Muscle of arm (tissue), 12 donors: Measurements from ENCODE around the gene HCN2. TPM values are rescaled to one million over a fixed set of nuclear protein-coding genes. Genes with fewer than 3 reads are reported as not detected.
A peak's percentile ranks its signal among the peaks of the same experiment; 100 is the strongest.
"Not testable (repeated sequence)": the region's sequence is repeated elsewhere in the genome, so short reads cannot be mapped to it uniquely, and the experiment has no call there.

ENCODE experiments used
- DNase-seq: peaks from one replicate; pipeline ENCODE4 v3.0.0-alpha.2; 2013
- polyA plus RNA-seq, 12 donors: library from polyadenylated mRNA; unstranded; fragments of 120-200 nt; gene quantifications; one replicate each; pipeline ENCODE4 v1.2.1, GENCODE V29; 2013; ENCODE audit not compliant: insufficient read length in 12 of 12

HCN2 gene
- polyA plus RNA-seq, 12 donors = 0.13 to 0.61 (median 0.31) TPM; not detected in 2

DNA sequence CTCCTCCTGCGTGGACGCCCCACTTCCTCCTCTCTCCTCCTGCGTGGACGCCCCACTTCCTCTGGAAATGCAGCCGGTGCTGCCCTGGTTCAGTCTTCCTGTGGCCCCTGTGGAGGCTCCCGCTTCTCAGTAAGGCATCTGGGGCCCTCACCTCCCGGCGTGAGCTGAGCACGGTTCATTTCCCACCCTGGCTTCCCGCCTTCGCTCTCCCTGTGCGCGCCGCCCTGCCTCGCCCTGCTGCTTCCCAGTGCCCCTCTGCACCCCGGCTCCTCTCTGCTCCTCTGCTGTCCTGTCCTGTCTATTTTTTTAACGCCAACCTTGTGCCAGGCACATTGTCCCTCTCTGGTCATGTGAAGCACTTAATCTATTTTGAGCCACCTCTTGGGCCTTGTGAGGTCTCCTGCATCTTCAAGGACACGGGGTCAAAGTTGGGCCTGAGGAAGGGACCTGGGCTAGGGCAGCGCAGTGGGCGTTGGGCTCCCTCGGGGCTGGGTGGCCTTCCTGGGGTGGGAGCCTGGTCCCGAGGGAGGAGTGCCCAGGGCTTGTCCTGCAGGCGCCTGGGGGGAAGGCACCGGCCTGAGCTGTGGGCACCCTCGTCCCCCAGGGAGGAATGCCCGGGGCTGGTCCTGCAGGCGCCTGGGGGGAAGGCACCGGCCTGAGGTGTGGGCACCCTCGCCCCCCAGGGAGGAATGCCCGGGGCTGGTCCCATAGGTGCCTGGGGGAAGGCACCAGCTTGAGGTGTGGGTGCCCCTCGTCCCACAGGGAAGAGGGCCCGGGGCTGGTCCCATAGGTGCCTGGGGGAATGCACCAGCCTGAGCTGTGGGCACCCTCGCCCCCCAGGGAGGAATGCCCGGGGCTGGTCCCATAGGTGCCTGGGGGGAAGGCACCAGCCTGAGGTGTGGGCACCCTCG is 13.0 kb downstream of the HCN2 start:
- no peak for DNase-seq

DNA sequence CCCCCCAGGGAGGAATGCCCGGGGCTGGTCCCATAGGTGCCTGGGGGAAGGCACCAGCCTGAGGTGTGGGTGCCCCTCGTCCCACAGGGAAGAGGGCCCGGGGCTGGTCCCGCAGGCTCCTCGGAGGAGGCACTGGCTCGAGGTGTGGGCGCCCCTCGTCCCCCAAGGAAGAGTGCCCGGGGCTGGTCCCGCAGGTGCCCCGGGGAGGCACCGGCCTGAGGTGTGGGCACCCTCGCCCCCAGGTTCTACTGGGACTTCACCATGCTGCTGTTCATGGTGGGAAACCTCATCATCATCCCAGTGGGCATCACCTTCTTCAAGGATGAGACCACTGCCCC is 13.6 kb downstream of the HCN2 start:
- DNase-seq = not testable (repeated sequence)

DNA sequence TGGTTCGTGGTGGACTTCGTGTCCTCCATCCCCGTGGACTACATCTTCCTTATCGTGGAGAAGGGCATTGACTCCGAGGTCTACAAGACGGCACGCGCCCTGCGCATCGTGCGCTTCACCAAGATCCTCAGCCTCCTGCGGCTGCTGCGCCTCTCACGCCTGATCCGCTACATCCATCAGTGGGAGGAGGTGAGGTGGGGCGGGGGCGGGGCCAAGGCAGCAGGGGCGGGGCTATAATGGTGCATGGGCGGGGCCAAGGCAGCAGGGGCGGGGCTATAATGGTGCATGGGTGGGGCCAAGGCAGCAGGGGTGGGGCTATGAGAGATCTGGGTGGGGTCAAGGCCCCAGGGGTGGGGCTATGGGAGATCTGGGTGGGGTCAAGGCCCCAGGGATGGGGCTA is 14.1 kb downstream of the HCN2 start:
- not testable (repeated sequence) for DNase-seq

DNA sequence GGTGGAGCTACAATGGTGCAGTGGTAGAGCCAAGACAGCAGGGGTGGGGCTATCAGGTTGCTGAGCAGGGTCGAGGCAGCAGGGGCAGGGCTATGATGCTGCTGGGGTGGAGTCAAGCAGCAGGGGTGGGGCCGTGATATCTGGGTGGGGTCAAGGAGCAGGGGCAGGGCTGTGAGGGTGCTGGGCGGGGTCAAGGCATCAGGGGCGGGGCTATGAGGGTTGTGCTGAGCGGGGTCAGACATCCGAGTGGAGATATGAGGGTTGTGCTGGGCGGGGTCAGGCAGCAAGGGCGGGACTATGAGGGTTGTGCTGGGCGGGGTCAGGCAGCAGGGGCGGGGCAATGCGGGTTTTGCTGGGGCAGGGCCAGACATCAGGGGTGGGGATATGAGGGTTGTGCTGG is 14.7 kb downstream of the HCN2 start:
- no peak for DNase-seq

DNA sequence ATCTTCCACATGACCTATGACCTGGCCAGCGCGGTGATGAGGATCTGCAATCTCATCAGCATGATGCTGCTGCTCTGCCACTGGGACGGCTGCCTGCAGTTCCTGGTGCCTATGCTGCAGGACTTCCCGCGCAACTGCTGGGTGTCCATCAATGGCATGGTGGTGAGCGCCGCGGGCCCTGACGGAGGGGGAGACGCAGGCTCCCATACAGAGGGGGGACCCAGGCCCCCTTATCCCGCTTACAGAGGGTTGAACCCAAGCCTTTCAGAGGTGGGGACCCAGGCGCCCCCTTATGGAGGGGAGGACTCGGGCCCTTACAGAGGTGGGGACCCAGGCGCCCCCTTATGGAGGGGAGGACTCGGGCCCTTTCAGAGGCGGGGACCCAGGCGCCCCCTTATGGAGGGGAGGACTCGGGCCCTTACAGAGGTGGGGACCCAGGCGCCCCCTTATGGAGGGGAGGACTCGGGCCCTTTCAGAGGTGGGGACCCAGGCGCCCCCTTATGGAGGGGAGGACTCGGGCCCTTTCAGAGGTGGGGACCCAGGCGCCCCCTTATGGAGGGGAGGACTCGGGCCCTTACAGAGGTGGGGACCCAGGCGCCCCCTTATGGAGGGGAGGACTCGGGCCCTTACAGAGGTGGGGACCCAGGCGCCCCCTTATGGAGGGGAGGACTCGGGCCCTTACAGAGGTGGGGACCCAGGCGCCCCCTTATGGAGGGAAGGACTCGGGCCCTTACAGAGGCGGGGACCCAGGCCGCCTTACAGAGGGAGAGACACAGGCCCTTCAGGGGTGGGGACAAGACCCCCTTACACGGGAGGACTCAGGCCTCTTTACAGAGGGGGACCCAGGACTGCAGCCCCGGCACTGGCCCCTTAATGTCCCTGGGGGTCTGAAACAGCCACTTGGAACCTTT is 15.6 kb downstream of the HCN2 start:
- not testable (repeated sequence) for DNase-seq

DNA sequence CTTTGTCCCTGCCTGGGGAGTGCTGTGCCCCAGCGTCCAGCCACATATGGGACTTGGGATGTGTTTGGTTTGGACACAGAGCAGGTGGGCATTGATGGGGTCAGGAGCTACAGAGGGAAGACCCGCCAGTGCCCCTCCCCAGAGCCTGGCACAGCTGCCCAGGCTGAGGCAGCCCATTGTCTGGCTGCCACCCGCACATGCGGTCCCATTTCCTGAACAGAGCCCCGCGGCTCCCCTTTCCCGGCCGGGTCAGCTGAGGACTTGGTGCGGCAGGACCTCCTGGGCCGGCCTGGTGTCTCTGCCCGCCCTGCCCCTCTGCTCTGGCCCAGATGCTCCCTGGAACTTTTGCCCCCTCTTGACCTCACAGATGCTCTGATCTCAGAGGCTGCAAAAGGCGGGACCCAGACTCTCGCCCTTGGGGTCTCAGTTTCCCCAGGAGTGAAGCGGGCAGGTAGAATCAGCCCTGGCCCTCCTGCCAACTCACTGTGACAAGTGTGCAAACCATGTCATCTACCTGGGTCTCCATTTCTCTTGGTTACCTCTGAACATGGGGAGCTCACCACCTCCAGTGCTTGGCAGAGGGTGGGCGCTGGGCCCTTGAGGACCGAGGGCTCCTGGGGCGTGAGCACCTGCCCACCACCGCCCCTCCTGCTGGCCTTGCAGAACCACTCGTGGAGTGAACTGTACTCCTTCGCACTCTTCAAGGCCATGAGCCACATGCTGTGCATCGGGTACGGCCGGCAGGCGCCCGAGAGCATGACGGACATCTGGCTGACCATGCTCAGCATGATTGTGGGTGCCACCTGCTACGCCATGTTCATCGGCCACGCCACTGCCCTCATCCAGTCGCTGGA is 17.8 kb downstream of the HCN2 start:
- no peak for DNase-seq

DNA sequence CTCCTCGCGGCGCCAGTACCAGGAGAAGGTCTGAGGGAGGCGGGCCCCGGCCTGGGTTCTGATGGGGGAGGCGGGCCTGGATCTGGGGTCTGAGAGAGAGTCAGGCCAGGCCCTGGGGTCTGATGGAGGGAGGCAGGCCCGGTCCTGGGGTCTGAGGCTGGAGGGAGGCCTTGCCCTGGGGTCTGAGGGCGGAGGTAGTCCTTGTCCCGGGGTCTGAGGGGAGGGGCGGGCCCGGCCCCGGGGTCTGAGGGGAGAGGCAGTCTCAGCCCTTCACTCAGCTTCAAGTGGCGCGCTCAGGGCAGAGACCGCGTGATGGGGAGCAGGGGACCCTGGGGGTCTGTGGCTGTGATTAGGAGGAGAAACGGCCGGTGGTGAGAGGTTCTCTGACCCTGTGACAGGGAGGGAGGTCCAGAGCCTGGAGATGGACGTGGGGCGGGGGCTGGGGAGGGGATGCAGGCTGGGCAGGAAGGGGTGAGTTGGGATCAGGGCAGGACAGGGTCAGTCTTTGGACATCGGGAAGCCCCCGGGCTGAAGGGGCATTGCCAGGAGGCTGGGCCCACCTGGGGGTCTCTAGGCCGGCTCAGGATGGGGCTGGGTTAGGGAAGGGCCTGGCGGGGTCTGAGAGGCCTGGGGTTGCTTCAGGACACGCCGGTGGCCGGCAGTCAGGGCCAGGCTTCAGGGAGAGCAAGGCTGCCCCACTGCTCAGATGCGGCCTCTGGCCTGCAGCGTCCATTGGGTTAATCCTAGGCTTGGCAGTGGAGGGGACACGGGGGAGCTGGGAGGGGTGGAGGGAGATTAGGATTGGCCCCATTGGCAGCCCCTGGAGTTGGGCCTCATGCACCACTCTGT is 18.7 kb downstream of the HCN2 start:
- DNase-seq = no peak

DNA sequence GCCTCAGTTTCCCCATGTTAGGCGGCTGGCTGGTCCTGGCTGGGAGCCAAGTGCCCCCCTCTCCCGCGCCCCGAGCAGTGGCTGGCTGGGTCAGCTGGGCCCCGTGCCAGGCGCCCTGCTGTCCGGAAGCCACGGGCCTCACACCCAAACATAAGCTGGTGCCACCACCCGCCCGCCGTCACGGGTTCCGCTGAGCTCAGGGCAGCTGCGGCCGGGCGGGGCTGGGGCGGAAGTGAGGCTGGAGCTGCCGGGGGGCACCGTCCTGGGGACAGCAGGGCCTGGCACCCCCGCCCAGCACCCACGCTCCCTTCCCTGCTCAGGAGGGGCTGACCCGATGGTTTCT is 19.3 kb downstream of the HCN2 start:
- no peak for DNase-seq

DNA sequence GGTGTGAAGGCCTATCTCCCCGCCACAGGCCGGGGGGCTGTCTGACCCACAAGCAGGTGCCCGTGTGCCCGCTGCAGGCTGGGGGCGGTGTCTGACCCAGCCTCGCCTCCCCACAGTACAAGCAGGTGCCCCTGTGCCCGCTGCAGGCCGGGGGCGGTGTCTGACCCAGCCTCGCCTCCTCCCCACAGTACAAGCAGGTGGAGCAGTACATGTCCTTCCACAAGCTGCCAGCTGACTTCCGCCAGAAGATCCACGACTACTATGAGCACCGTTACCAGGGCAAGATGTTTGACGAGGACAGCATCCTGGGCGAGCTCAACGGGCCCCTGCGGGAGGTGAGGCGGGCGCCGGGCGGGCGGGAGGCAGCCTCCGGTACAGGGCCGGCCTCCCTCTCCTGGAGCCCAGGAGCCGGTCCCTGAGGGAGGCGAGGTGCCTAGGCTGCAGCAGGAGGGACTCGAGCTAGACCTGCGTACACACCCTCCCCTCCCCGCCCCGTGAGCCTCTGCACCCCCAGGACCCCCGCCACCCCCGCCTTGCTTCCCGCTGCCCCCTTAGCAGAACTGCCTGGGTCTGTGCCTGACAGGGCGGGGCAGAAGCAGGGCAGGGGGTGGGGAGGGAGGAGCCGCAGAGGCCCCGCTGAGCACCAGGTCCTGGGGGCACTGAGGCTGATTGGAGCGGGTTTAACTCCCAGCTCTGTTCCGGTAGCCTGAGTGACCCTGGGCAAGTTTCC is 20.6 kb downstream of the HCN2 start:
- DNase-seq = no peak

DNA sequence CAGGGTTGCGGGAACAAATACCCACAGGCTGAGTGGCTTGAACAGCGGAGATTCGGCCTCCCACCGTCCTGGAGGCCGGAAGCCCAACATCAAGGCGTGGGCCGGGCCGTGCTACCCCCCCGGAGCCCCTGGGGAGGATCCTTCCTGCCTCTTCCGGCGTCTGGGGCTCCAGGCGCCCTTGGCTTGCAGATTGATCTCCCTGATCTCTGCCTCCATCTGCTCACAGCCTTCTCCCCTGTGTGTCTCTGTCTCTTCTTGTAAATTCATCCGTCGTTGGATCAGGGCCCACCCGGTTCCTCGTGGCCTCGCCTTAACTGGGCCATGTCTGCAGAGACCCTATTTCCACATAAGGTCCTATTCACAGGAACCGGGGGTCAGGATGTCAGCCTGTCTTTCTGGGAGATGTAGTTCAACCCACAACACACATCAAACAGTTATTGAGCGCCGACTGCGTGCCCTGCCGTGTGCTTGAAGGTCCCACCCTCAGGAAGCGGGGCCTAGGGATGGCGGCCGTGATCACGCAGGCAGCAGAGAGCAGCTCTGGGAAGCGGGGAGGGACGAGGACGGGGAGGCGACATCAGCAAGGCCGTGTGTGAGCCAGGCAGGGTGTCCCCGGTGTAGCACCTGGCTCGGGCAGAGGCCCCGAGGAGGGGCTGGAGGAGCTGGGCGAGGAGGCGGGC is 21.3 kb downstream of the HCN2 start:
- peak; percentile 28 for DNase-seq

DNA sequence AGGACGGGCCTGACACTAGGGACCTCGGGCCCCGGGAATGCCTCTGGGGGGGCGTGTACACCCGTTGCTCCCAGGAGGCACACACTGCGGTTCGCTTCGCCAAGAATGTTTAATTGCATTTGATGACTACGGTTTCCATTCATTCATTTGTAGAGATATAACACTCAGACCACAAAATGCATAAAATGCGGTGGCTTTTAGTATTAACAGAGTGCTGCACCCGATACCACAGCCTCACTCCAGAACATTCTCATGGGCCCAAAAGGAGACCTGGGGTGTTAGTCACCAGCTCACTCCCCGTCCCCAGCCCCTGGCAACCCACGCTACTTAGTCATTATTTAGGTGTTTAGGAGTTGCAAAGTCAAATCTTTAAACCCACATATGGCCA is 21.8 kb downstream of the HCN2 start:
- DNase-seq = no peak

DNA sequence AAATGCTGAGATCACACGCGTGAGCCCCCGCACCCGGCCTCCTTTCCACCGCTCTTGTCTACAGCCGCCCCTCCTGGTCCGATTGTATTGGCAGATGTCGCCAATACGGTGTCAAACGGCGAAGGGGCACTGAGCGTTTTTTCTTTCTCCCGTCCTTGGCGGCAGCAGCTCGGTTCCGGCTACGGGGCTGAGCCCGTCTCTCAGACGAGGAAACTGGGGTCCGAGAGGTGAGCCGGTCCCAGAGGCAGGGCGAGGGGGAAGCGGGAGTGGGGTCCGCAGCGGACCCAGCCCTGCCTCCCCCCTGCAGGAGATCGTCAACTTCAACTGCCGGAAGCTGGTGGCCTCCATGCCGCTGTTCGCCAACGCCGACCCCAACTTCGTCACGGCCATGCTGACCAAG is 23.3 kb downstream of the HCN2 start:
- DNase-seq = no peak

DNA sequence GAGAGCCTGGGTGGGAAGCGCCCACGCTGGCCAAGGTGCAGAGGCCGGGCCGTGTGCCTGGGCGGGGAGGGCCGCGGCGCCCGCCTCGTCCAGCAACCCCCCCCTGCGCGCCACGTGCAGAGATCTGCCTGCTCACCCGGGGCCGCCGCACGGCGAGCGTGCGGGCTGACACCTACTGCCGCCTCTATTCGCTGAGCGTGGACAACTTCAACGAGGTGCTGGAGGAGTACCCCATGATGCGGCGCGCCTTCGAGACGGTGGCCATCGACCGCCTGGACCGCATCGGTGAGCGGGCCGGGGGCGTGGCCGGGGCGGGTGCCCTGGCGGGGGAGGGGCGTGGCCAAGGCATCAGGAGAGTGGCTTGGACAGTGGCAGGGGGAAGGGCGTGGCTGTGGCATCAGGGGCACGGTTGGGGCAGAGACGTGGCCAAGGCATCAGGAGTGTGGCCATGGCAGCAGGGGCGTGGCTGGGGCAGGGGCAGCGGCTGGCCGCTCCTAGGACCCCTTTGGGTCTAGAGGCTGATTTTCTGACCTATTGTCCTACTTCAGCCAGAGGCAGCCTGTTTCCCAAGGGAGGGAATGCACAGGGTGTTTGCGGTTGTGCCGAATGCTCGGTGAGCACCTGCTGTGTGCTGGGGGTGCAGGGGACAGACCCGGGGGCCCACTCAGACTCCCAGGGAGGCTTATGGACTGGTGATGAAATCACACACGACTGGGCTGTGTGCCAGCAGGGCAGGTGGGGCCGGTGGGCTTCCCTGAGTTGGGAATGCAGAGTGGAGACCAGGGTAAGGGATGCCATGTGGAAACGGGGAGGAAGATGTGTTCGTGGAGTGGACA is 24.3 kb downstream of the HCN2 start:
- no peak for DNase-seq

DNA sequence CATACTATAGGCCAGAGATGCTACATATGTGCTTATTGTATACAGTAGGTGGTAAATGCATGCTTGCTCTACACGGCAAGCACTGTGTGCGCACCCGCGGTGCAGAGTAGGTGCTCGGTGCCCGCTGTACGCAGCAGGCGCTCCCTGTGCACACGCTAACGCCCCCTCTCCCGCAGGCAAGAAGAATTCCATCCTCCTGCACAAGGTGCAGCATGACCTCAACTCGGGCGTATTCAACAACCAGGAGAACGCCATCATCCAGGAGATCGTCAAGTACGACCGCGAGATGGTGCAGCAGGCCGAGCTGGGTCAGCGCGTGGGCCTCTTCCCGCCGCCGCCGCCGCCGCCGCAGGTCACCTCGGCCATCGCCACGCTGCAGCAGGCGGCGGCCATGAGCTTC is 25.9 kb downstream of the HCN2 start:
- DNase-seq = no peak

DNA sequence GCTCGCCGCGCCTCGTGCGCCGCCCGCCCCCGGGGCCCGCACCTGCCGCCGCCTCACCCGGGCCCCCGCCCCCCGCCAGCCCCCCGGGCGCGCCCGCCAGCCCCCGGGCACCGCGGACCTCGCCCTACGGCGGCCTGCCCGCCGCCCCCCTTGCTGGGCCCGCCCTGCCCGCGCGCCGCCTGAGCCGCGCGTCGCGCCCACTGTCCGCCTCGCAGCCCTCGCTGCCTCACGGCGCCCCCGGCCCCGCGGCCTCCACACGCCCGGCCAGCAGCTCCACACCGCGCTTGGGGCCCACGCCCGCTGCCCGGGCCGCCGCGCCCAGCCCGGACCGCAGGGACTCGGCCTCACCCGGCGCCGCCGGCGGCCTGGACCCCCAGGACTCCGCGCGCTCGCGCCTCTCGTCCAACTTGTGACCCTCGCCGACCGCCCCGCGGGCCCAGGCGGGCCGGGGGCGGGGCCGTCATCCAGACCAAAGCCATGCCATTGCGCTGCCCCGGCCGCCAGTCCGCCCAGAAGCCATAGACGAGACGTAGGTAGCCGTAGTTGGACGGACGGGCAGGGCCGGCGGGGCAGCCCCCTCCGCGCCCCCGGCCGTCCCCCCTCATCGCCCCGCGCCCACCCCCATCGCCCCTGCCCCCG is 26.5 kb downstream of the HCN2 start:
- DNase-seq = no peak

DNA sequence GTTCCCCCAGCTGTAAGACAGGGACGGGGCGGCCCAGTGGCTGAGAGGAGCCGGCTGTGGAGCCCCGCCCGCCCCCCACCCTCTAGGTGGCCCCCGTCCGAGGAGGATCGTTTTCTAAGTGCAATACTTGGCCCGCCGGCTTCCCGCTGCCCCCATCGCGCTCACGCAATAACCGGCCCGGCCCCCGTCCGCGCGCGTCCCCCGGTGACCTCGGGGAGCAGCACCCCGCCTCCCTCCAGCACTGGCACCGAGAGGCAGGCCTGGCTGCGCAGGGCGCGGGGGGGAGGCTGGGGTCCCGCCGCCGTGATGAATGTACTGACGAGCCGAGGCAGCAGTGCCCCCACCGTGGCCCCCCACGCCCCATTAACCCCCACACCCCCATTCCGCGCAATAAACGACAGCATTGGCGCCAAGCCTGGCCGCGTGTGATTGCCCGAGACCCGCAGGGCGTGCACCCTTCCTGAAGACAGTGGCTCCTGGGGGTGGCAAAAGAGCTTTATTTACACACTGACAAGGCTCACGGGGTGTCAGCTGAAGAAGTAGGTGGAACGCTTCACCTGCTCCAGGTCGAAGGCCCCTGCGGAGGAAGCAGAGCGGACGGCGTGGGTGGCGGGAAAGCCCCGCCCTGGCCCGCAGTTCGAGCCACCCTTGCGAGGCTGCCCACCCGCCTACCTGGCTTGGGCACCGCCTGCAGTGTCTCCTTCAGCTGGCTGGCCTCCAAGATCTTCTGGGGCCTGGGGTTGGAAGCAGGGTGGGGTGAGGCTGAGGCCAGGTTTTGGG is 27.3 kb downstream of the HCN2 start:
- no peak for DNase-seq

DNA sequence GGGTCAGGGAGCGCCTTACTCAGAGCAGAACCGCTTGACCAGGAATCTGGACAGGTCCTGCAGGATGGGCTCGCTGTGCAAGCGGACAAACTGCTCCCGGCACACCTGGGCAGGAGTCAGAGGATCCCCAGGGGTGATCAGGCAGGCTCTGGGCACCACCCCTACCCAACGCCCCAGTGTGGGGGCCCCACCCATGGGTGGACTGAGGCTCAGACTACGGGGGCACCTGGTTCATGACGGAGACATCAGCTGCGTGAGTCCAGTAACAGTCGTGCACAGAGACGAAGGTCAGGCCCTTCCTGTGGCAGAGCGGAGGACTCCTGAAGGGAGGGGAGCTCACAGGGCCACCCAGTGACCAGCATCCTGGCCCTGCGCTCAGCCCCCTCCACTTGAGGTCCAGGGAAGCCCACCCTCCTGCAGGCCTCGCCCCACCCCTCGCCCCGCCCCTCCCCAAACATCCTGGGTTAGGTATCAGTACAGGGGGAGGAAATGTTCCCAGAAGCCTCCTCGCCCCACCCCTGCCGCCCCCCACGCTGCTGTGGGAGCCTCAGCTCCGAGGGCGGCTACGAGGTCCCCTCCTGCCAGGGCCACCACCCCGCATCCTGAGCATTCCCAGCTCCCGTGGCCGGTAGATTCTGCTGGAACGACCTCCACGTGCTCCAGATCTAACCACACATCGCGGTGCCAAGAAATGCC is 28.0 kb downstream of the HCN2 start:
- DNase-seq = no peak
